ENCODE measurements around the gene CASP2. TPM values are rescaled to one million over a fixed set of nuclear protein-coding genes. Genes with fewer than 3 reads are reported as not detected.
A peak's percentile ranks its signal among the peaks of the same experiment; 100 is the strongest.

CASP2 gene
- total RNA-seq, 1 donor, result 7.6 TPM

DNA sequence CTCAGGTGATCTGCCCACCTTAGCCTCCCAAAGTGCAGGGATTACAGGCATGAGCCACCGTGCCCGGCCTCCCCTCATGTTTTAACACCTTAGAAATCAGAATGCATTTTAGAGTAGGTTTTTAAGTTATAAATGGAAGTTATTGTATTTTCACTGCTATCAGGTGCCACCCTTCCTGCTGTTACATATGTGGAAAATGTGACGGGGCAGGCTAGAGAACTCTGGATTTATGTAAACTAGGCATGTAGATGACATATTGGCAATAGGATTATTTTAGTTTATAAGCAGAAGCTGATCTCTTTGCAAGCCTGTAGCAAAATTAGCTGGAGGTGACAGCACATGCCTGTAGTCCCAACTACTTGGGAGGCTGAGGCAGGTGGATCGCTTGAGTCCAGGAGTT lies 2.1 kb downstream of the CASP2 start:
- TF ChIP-seq, protein P1, sequence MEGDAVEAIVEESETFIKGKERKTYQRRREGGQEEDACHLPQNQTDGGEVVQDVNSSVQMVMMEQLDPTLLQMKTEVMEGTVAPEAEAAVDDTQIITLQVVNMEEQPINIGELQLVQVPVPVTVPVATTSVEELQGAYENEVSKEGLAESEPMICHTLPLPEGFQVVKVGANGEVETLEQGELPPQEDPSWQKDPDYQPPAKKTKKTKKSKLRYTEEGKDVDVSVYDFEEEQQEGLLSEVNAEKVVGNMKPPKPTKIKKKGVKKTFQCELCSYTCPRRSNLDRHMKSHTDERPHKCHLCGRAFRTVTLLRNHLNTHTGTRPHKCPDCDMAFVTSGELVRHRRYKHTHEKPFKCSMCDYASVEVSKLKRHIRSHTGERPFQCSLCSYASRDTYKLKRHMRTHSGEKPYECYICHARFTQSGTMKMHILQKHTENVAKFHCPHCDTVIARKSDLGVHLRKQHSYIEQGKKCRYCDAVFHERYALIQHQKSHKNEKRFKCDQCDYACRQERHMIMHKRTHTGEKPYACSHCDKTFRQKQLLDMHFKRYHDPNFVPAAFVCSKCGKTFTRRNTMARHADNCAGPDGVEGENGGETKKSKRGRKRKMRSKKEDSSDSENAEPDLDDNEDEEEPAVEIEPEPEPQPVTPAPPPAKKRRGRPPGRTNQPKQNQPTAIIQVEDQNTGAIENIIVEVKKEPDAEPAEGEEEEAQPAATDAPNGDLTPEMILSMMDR (IDR thresholded peaks at IDR 0.05; ENCODE audit: extremely low read depth, low read depth, low read length), result no peak
- H4K20me1 ChIP-seq (ENCODE audit: insufficient read depth, low read length), result peaks cover 6% of the 10 kb centered on the region
- H3K79me2 ChIP-seq (ENCODE audit: insufficient read depth, low read length), result peaks cover 39% of the 10 kb centered on the region
- peak overlapping the region; percentile 80 for H3K27ac ChIP-seq (ENCODE audit: low read depth, low read length)
- H2AFZ ChIP-seq (ENCODE audit: low read length), result no peak overlapping the region
- H3K36me3 ChIP-seq (ENCODE audit: insufficient read depth, low read length), result peaks cover 37% of the 10 kb centered on the region
- no peaks in the 10 kb centered on the region for H3K9me3 ChIP-seq (ENCODE audit: low read depth, low read length)
- no peaks in the 10 kb centered on the region for H3K27me3 ChIP-seq (ENCODE audit: insufficient read depth, low read length)
- peaks cover 14% of the 10 kb centered on the region for H3K4me1 ChIP-seq (ENCODE audit: insufficient read depth, low read length)
- DNase-seq (ENCODE audit: insufficient read length, low spot score, missing footprints), result no peak
- no peak overlapping the region for H3K4me3 ChIP-seq (ENCODE audit: insufficient read depth, low read length)
- H3K4me2 ChIP-seq (ENCODE audit: insufficient read depth, low read length), result peak overlapping the region; percentile 95

DNA sequence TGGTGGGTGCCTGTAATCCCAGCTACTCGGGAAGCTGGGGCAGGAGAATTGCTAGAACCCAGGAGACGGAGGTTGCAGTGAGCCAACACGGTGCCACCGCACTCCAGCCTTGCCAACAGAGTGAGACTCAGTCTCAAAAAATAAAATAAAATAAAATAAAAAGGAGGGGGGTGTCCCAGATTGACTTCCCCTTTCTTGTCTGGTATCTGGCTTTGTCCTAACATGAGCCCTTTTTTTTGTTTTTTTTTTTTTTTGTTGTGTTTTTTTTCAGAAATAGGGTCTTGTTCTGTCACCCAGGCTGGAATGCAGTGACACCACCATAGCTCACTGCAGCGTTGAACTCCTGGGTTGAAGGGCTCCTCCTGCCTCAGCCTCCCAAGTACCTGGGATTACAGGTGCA lies 4.7 kb downstream of the CASP2 start:
- Histone ChIP-seq H3K4me1 (ENCODE audit: insufficient read depth, low read length) (peaks cover 30% of the 10 kb centered on the region), H3K27me3 (ENCODE audit: insufficient read depth, low read length) (no peaks in the 10 kb centered on the region), H4K20me1 (ENCODE audit: insufficient read depth, low read length) (peaks cover 6% of the 10 kb centered on the region), H2AFZ (ENCODE audit: low read length) (no peak overlapping the region), H3K36me3 (ENCODE audit: insufficient read depth, low read length) (peaks cover 47% of the 10 kb centered on the region), H3K27ac (ENCODE audit: low read depth, low read length) (no peak overlapping the region), H3K79me2 (ENCODE audit: insufficient read depth, low read length) (peaks cover 42% of the 10 kb centered on the region), H3K4me2 (ENCODE audit: insufficient read depth, low read length) (no peak overlapping the region), H3K9me3 (ENCODE audit: low read depth, low read length) (no peaks in the 10 kb centered on the region), H3K4me3 (ENCODE audit: insufficient read depth, low read length) (no peak overlapping the region)
- no peak for DNase-seq (ENCODE audit: insufficient read length, low spot score, missing footprints)
- TF ChIP-seq, protein P1 (IDR thresholded peaks at IDR 0.05; ENCODE audit: extremely low read depth, low read depth, low read length), result no peak

DNA sequence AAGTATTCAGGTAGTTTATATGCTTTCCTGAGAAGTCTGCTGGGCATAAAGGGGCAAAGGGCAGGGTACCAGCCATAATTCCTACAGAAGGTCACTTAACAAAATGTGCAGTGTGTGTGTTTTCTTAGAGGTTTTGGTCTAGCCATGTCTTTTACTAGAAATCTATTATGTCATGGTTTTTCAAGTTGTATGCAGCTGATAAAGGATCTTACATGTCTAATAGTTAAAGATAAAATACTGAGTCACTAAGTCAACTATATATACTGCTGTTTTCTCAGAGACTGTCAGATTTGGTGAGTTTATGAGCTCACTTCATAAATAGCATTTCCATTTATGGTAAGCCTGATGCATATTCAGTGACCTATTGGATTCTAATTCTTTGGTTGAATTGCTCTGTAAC lies 7.7 kb downstream of the CASP2 start:
- no peak for DNase-seq (ENCODE audit: insufficient read length, low spot score, missing footprints)
- peaks cover 17% of the 10 kb centered on the region for H3K4me1 ChIP-seq (ENCODE audit: insufficient read depth, low read length)
- H3K4me3 ChIP-seq (ENCODE audit: insufficient read depth, low read length), result no peak overlapping the region
- H3K27ac ChIP-seq (ENCODE audit: low read depth, low read length), result peak overlapping the region; percentile 80
- no peak overlapping the region for H2AFZ ChIP-seq (ENCODE audit: low read length)
- peaks cover 16% of the 10 kb centered on the region for H3K79me2 ChIP-seq (ENCODE audit: insufficient read depth, low read length)
- H3K27me3 ChIP-seq (ENCODE audit: insufficient read depth, low read length), result no peaks in the 10 kb centered on the region
- H3K9me3 ChIP-seq (ENCODE audit: low read depth, low read length), result no peaks in the 10 kb centered on the region
- peak overlapping the region; percentile 29 for H3K4me2 ChIP-seq (ENCODE audit: insufficient read depth, low read length)
- peaks cover 72% of the 10 kb centered on the region for H3K36me3 ChIP-seq (ENCODE audit: insufficient read depth, low read length)
- TF ChIP-seq, protein P1 (IDR thresholded peaks at IDR 0.05; ENCODE audit: extremely low read depth, low read depth, low read length), result no peak
- no peaks in the 10 kb centered on the region for H4K20me1 ChIP-seq (ENCODE audit: insufficient read depth, low read length)

DNA sequence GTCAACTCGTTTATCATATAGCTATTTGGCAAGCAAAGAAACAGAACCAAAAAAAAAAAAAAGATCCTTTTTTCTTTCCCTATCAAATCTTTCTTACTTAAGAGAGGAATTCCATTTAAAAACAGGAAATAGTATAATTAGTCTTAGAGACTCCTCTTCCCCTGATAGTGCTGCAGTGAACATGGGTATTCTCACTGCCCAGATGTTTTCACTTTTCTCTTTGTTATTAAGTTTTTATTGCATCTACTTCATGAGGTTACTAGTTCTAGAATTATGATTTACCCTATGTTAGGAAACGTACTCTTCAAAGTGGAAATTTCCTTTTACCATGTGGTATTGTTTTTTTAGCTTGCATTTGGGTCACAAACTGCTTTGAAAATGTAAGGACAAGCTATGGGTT lies 8.5 kb downstream of the CASP2 start:
- peaks cover 8% of the 10 kb centered on the region for H3K79me2 ChIP-seq (ENCODE audit: insufficient read depth, low read length)
- H3K27me3 ChIP-seq (ENCODE audit: insufficient read depth, low read length), result no peaks in the 10 kb centered on the region
- H3K36me3 ChIP-seq (ENCODE audit: insufficient read depth, low read length), result peaks cover 77% of the 10 kb centered on the region
- DNase-seq (ENCODE audit: insufficient read length, low spot score, missing footprints), result no peak
- H3K4me2 ChIP-seq (ENCODE audit: insufficient read depth, low read length), result peak overlapping the region; percentile 29
- H3K4me3 ChIP-seq (ENCODE audit: insufficient read depth, low read length), result no peak overlapping the region
- H2AFZ ChIP-seq (ENCODE audit: low read length), result no peak overlapping the region
- H4K20me1 ChIP-seq (ENCODE audit: insufficient read depth, low read length), result no peaks in the 10 kb centered on the region
- H3K4me1 ChIP-seq (ENCODE audit: insufficient read depth, low read length), result peaks cover 17% of the 10 kb centered on the region
- no peaks in the 10 kb centered on the region for H3K9me3 ChIP-seq (ENCODE audit: low read depth, low read length)
- TF ChIP-seq, protein P1 (IDR thresholded peaks at IDR 0.05; ENCODE audit: extremely low read depth, low read depth, low read length), result no peak
- peak overlapping the region; percentile 80 for H3K27ac ChIP-seq (ENCODE audit: low read depth, low read length)
